Liver (tissue), 9 donors: Measurements from ENCODE around the gene UBE2C. TPM values are rescaled to one million over a fixed set of nuclear protein-coding genes. Genes with fewer than 3 reads are reported as not detected.

Source experiments
- DNase-seq: peaks from one replicate; pipeline ENCODE4 v3.0.0-alpha.2; 2017; ENCODE audit warnings: low spot score
- H3K27ac ChIP-seq, 2 donors: one replicate each; pipeline ENCODE4 v1.7.0; 2013; ENCODE audit warnings: inconsistent platforms in 2 of 2, low read length in 2 of 2, control low read depth in 1 of 2, low read depth in 1 of 2, mild to moderate bottlenecking in 1 of 2
- H3K27me3 ChIP-seq, 4 donors: one replicate each; pipeline versions ENCODE4 v1.6.1 to v1.7.0; 2013; ENCODE audit warnings: low read length in 3 of 4, inconsistent platforms in 1 of 4, mild to moderate bottlenecking in 1 of 4, moderate library complexity in 1 of 4; ENCODE audit not compliant: control insufficient read depth in 4 of 4, insufficient read depth in 4 of 4
- H3K36me3 ChIP-seq, 4 donors: one replicate each; pipeline versions ENCODE4 v1.6.1 to v1.7.0; 2013; ENCODE audit warnings: low read length in 3 of 4, mild to moderate bottlenecking in 3 of 4, low read depth in 1 of 4, moderate library complexity in 1 of 4; ENCODE audit not compliant: control insufficient read depth in 4 of 4, insufficient read depth in 3 of 4
- H3K4me1 ChIP-seq, 4 donors: one replicate each; pipeline versions ENCODE4 v1.6.1 to v1.7.0; 2013; ENCODE audit warnings: low read length in 3 of 4, mild to moderate bottlenecking in 3 of 4, moderate library complexity in 1 of 4; ENCODE audit not compliant: control insufficient read depth in 4 of 4, insufficient read depth in 4 of 4
- H3K4me3 ChIP-seq, 3 donors: one replicate each; pipeline versions ENCODE4 v1.6.1 to v1.7.0; 2013; ENCODE audit warnings: low read length in 3 of 3, control low read depth in 1 of 3, low read depth in 1 of 3, mild to moderate bottlenecking in 1 of 3
- H3K9ac ChIP-seq, 2 donors: one replicate each; pipeline ENCODE4 v1.7.0; 2013; ENCODE audit warnings: low read length in 2 of 2, mild to moderate bottlenecking in 2 of 2, moderate library complexity in 2 of 2, control low read depth in 1 of 2, low read depth in 1 of 2
- H3K9me3 ChIP-seq, 4 donors: one replicate each; pipeline versions ENCODE4 v1.6.1 to v1.7.0; 2013; ENCODE audit warnings: low read length in 3 of 4; ENCODE audit not compliant: control insufficient read depth in 4 of 4
- EGR1 ChIP-seq, 2 donors: IDR thresholded peaks; 2 replicates each; pipeline ENCODE4 v1.6.1; 2016 to 2018; ENCODE audit warnings: antibody characterized with exemption in 2 of 2, low read depth in 2 of 2
- FOXA1 ChIP-seq: IDR thresholded peaks from 2 replicates; pipeline ENCODE4 v1.6.1; 2016; ENCODE audit warnings: antibody characterized with exemption
- FOXA2 ChIP-seq: IDR thresholded peaks from 2 replicates; pipeline ENCODE4 v1.6.1; 2016; ENCODE audit warnings: antibody characterized with exemption
- GABPA ChIP-seq, 2 donors: IDR thresholded peaks in 1 of 2; conservative IDR thresholded peaks in 1 of 2; 2 replicates each; pipeline ENCODE4 v1.6.1; 2016; ENCODE audit warnings: antibody characterized with exemption in 2 of 2, mild to moderate bottlenecking in 1 of 2, moderate library complexity in 1 of 2
- HNF4G ChIP-seq: IDR thresholded peaks from 2 replicates; pipeline ENCODE4 v1.6.1; 2016; ENCODE audit warnings: antibody characterized with exemption
- JUND ChIP-seq, 2 donors: IDR thresholded peaks; 2 replicates each; pipeline ENCODE4 v1.6.1; 2016; ENCODE audit warnings: antibody characterized with exemption in 2 of 2
- NR2F2 ChIP-seq: IDR thresholded peaks from 2 replicates; pipeline ENCODE4 v1.6.1; 2016; ENCODE audit warnings: antibody characterized with exemption
- RXRA ChIP-seq, 2 donors: IDR thresholded peaks; 2 replicates each; pipeline ENCODE4 v1.6.1; 2017 to 2018; ENCODE audit warnings: antibody characterized with exemption in 2 of 2, mild to moderate bottlenecking in 1 of 2
- TAF1 ChIP-seq: conservative IDR thresholded peaks from 2 replicates; pipeline ENCODE4 v1.6.1; 2016; ENCODE audit warnings: antibody characterized with exemption, mild to moderate bottlenecking
- YY1 ChIP-seq: IDR thresholded peaks from 2 replicates; pipeline ENCODE4 v1.6.1; 2016; ENCODE audit warnings: antibody characterized with exemption, mild to moderate bottlenecking
- WGBS: extraction: QIAGEN DNeasy Blood & Tissue Kit; methylation state at CpG from one replicate; pipeline ENCODE4 v1.1.7; 2013; 5-methylcytosine and 5-hydroxymethylcytosine counted together
- polyA plus RNA-seq, 2 donors: library from polyadenylated mRNA; stranded (reverse) in 1 of 2; unstranded in 1 of 2; fragments of 200-250 nt in 1 of 2; fragments of >200 nt in 1 of 2; fragmentation: Nextera tagmentation in 1 of 2; extraction: Ambion mirVana in 1 of 2; gene quantifications; one replicate each; pipeline versions ENCODE4 v1.2.1 to v1.2.3, GENCODE V29; 2013 to 2015
- total RNA-seq, 2 donors: library from RNA; depleted of rRNA; stranded (reverse); fragments of >200 nt; gene quantifications; one replicate each; pipeline ENCODE4 v1.2.3, GENCODE V29; 2014
- TF ChIP-seq, protein P1 (sequence below): IDR thresholded peaks from 2 replicates; pipeline ENCODE4 v1.6.1; 2016; ENCODE audit warnings: antibody characterized with exemption, mild to moderate bottlenecking
- TF ChIP-seq, protein P2 (sequence below): IDR thresholded peaks from 2 replicates; pipeline ENCODE4 v1.6.1; 2016; ENCODE audit warnings: antibody characterized with exemption
- TF ChIP-seq, protein P3 (sequence below): IDR thresholded peaks from 2 replicates; pipeline ENCODE4 v1.6.1; 2016; ENCODE audit warnings: antibody characterized with exemption
- TF ChIP-seq, protein P4 (sequence below): IDR thresholded peaks from 2 replicates; pipeline ENCODE4 v1.6.1; 2016; ENCODE audit warnings: antibody characterized with exemption
- donor health status: healthy.
- donor health status: healthy.
- donor health status: healthy.
- donor health status: healthy.
- donor health status: healthy.

UBE2C gene
- total and polyA plus RNA-seq, 4 donors: 2.7 to 27.6 (median 8.1) TPM; not detected in 1

DNA sequence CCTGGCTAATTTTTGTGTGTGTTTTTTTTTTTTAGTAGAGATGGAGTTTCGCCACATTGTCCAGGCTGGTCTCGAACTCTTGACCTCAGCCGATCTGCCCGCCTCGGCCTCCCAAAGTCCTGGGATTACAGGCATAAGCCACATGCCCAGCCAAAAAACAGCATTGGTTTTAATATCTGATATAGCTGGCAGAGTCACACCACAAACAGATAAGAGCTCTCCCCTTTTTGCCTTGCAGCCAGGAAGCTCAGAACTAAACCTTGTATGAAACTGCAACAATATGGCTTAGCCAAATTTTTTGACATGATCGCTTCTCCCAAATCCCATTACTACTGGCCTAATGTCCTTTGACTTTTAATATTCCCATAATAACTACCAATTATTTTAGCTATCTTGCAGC is 39.9 kb downstream of the UBE2C start (continued):
- TF ChIP-seq, protein P1, sequence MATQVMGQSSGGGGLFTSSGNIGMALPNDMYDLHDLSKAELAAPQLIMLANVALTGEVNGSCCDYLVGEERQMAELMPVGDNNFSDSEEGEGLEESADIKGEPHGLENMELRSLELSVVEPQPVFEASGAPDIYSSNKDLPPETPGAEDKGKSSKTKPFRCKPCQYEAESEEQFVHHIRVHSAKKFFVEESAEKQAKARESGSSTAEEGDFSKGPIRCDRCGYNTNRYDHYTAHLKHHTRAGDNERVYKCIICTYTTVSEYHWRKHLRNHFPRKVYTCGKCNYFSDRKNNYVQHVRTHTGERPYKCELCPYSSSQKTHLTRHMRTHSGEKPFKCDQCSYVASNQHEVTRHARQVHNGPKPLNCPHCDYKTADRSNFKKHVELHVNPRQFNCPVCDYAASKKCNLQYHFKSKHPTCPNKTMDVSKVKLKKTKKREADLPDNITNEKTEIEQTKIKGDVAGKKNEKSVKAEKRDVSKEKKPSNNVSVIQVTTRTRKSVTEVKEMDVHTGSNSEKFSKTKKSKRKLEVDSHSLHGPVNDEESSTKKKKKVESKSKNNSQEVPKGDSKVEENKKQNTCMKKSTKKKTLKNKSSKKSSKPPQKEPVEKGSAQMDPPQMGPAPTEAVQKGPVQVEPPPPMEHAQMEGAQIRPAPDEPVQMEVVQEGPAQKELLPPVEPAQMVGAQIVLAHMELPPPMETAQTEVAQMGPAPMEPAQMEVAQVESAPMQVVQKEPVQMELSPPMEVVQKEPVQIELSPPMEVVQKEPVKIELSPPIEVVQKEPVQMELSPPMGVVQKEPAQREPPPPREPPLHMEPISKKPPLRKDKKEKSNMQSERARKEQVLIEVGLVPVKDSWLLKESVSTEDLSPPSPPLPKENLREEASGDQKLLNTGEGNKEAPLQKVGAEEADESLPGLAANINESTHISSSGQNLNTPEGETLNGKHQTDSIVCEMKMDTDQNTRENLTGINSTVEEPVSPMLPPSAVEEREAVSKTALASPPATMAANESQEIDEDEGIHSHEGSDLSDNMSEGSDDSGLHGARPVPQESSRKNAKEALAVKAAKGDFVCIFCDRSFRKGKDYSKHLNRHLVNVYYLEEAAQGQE: no peak
- TF ChIP-seq, protein P2, sequence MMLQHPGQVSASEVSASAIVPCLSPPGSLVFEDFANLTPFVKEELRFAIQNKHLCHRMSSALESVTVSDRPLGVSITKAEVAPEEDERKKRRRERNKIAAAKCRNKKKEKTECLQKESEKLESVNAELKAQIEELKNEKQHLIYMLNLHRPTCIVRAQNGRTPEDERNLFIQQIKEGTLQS: no peak
- TF ChIP-seq HNF4G: no peak

DNA sequence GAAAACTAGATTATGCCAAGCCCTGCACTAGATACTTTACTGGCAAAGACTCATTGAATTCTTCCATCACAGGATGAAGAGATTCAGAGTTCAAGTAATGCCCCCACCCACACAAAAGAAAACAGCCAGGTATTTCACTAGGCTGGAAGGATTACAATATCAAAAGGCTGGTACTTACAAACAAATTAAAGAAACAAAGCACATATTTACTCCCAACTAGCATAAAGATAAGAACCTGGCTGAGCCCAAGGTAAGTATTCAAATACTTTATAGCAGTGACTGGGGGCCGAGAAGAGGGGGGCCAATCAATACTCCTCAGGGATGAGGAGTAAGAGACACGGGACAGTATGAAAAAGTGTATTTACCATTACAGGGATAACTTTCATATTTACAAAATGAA is 41.0 kb downstream of the UBE2C start:
- peaks cover 12 to 28% (median 22%) of the 10 kb centered on the region in 4 donors for H3K4me1 ChIP-seq
- H3K9ac ChIP-seq: no peak overlapping the region
- no peak overlapping the region for H3K4me3 ChIP-seq
- H3K9me3 ChIP-seq: no peaks in the 10 kb centered on the region
- peaks cover 3 to 11% (median 7%) of the 10 kb centered on the region in 4 donors for H3K36me3 ChIP-seq
- no peak overlapping the region for H3K27ac ChIP-seq
- TF ChIP-seq, protein P2: no peak
- TF ChIP-seq GABPA (IDR thresholded peaks at IDR 0.05 in 1 of 2, conservative IDR thresholded peaks at IDR 0.05 in 1 of 2): no peak
- TF ChIP-seq RXRA (IDR thresholded peaks at IDR 0.05): no peak
- TF ChIP-seq, protein P3, sequence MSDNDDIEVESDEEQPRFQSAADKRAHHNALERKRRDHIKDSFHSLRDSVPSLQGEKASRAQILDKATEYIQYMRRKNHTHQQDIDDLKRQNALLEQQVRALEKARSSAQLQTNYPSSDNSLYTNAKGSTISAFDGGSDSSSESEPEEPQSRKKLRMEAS: no peak
- no peak for TF ChIP-seq FOXA1
- no peak for TF ChIP-seq FOXA2
- no peak for TF ChIP-seq YY1
- TF ChIP-seq EGR1 (IDR thresholded peaks at IDR 0.05; ENCODE audit: low read depth in 2 of 2): no peak
- no peak for TF ChIP-seq JUND (IDR thresholded peaks at IDR 0.05)
- no peak for TF ChIP-seq HNF4G
- TF ChIP-seq, protein P1: no peak
- TF ChIP-seq, protein P4, sequence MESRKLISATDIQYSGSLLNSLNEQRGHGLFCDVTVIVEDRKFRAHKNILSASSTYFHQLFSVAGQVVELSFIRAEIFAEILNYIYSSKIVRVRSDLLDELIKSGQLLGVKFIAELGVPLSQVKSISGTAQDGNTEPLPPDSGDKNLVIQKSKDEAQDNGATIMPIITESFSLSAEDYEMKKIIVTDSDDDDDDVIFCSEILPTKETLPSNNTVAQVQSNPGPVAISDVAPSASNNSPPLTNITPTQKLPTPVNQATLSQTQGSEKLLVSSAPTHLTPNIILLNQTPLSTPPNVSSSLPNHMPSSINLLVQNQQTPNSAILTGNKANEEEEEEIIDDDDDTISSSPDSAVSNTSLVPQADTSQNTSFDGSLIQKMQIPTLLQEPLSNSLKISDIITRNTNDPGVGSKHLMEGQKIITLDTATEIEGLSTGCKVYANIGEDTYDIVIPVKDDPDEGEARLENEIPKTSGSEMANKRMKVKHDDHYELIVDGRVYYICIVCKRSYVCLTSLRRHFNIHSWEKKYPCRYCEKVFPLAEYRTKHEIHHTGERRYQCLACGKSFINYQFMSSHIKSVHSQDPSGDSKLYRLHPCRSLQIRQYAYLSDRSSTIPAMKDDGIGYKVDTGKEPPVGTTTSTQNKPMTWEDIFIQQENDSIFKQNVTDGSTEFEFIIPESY: no peak
- TF ChIP-seq NR2F2: no peak
- TF ChIP-seq TAF1: no peak
- 94% methylated on average over 2 of the region's 2 CpGs for WGBS
- H3K27me3 ChIP-seq: no peaks in the 10 kb centered on the region
- DNase-seq: no peak
